ENCODE measurements around the gene IGSF23.

Gene IGSF23

DNA sequence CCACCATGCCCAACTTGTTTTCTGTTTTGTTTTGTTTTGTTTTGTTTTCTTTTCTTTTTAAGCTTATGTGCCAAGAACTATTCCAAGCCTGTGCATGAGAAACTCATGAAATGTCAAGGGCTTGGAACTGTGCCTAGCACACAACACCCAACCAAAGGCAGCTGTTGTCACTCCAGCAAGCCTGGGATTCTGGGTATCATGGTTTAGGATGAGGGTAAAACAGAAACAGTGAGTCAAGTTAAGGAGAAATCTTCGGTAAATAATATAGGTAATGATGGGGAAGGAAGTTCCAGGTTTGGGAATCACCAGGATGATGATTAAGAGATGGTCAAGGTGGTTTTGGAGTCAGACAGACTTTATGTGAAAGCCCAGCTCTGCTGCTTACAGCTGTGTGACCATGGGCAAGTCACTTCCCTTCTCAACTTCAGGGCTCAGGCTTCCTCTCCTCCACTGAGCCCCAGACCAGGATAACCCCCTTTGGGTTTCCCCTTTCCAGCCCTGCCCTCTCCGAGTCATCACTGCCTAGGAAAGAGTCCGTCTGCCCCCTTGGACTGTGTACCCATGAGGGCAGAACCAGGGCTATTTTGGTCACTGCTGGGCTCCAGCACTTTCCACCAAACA lies 35.4 kb downstream of the IGSF23 start:
- DNase-seq (ENCODE audit: insufficient read length, low spot score): no peak

DNA sequence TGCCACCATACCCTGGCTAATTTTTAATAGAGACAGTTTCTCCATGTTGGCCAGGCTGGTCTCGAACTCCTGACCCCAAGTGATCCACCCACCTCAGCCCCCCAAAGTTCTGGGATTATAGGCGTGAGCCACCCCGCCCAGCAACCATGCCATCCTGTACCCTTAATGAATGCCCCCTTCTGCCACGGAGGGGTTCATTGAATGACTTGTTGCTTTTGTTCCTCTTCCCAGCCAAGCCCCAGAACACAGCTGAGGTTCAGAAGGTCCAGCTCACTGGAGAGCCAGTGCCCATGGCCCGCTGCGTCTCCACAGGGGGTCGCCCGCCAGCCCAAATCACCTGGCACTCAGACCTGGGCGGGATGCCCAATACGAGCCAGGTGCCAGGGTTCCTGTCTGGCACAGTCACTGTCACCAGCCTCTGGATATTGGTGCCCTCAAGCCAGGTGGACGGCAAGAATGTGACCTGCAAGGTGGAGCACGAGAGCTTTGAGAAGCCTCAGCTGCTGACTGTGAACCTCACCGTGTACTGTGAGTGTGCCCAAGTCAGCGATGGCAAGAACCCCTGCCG lies 36.3 kb downstream of the IGSF23 start:
- no peak for DNase-seq (ENCODE audit: insufficient read length, low spot score)
- FAIRE-seq: no peak
- TF ChIP-seq POLR2A (IDR thresholded peaks at IDR 0.05; ENCODE audit: low read depth, low read length): no peak

More for the DNA sequence above, 35.4 kb downstream of the IGSF23 start:
- TF ChIP-seq POLR2A (IDR thresholded peaks at IDR 0.05; ENCODE audit: low read depth, low read length): no peak
- FAIRE-seq: no peak

- TF ChIP-seq POLR2A (IDR thresholded peaks at IDR 0.05; ENCODE audit: low read depth, low read length): no peak
- no peak for DNase-seq (ENCODE audit: insufficient read length, low spot score)
- FAIRE-seq: no peak
Measured at GRCh38 chr19:44653343-44653742, 40.0 kb downstream of the IGSF23 start.

GRCh38 chr19:44653977-44654774 lies 40.8 kb downstream of the IGSF23 start:
- FAIRE-seq (no peak), DNase-seq (ENCODE audit: insufficient read length, low spot score) (peak; percentile 24)
- no peak for TF ChIP-seq POLR2A (IDR thresholded peaks at IDR 0.05; ENCODE audit: low read depth, low read length)

DNA sequence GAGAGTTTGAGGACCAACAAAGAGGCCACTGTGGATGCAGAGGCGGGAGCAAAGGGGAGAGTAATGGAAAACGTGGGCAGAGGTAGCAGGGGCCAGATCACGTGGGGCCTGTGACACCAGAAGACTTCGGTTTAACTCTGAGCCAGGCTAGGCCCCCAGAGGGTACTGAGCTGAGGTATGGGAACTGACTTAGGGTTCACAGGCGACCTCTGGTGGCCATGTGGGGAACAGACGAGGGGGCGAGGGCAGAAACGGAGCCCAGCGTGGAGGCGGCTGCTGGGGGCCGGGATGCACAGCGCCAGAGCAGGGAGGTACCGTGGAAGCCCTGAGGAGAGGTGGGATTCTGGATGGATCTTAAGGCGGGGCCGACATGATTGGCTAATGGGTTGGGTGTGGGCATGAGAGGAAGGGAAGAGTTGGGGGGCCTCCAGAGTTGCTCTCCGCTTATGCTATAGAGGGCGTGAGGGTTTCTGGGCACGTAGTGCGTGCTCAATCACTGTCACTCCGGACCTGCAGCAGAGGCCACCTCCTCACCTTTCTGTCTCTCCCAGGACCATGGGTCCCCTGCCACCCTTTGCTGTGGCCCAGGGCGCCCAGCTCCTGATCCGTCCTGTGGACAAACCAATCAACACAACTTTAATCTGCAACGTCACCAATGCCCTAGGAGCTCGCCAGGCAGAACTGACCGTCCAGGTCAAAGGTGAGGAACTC lies 44.0 kb downstream of the IGSF23 start:
- FAIRE-seq: no peak
- no peak for DNase-seq (ENCODE audit: insufficient read length, low spot score)
- TF ChIP-seq POLR2A (IDR thresholded peaks at IDR 0.05; ENCODE audit: low read depth, low read length): no peak

GRCh38 chr19:44658069-44658733 lies 44.8 kb downstream of the IGSF23 start:
- DNase-seq (ENCODE audit: insufficient read length, low spot score) (no peak), FAIRE-seq (no peak)
- no peak for TF ChIP-seq POLR2A (IDR thresholded peaks at IDR 0.05; ENCODE audit: low read depth, low read length)

- TF ChIP-seq POLR2A (IDR thresholded peaks at IDR 0.05; ENCODE audit: low read depth, low read length): no peak
- no peak for FAIRE-seq
Measured at GRCh38 chr19:44660081-44660480, 46.7 kb downstream of the IGSF23 start.

GRCh38 chr19:44661205-44661604 lies 47.8 kb downstream of the IGSF23 start:
- no peak for FAIRE-seq
- no peak for DNase-seq (ENCODE audit: insufficient read length, low spot score)
- no peak for TF ChIP-seq POLR2A (IDR thresholded peaks at IDR 0.05; ENCODE audit: low read depth, low read length)

More at GRCh38 chr19:44660081-44660480, 46.7 kb downstream of the IGSF23 start:
- no peak for DNase-seq (ENCODE audit: insufficient read length, low spot score)

DNA sequence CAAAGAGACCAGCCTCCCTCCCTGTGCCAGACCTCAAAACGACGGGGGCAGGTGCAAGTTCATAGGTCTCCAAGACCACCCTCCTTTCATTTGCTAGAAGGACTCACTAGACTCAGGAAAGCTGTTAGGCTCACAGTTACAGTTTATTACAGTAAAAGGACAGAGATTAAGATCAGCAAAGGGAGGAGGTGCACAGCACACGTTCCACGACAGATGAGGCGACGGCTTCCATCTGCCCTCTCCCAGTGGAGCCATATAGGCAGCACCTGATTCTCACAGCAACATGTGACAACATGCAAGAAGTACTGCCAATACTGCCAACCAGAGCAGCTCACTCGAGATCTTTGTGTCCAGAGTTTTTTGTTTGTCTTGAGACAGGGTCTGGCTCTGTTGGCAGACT lies 48.5 kb downstream of the IGSF23 start:
- TF ChIP-seq POLR2A (IDR thresholded peaks at IDR 0.05; ENCODE audit: low read depth, low read length): no peak
- FAIRE-seq (no peak), DNase-seq (ENCODE audit: insufficient read length, low spot score) (no peak)

- no peak for TF ChIP-seq POLR2A (IDR thresholded peaks at IDR 0.05; ENCODE audit: low read depth, low read length)
- FAIRE-seq: no peak
- no peak for DNase-seq (ENCODE audit: insufficient read length, low spot score)
Measured at GRCh38 chr19:44662691-44663385, 49.5 kb downstream of the IGSF23 start.

GRCh38 chr19:44663996-44664395 lies 50.6 kb downstream of the IGSF23 start:
- no peak for DNase-seq (ENCODE audit: insufficient read length, low spot score)
- no peak for FAIRE-seq
- no peak for TF ChIP-seq POLR2A (IDR thresholded peaks at IDR 0.05; ENCODE audit: low read depth, low read length)

DNA sequence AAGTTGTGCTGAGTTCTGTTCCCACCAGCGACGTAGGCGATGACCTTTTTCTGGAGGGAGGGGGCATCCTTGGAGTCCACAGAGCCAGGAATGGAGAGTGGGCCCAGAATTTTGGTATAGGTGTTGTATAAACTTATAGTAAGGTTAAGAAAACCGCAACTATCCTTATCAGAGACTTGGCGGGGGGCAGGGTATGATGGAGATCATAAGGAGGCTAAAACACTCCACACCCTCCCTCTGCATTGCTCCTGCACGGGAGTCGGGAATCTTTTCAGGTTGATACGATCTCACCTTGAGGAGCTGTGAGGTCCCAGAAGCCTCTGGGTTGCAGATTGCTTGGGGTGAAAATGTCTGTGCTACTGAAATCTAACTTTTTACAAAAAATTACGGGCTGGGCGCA lies 51.6 kb downstream of the IGSF23 start:
- TF ChIP-seq POLR2A (IDR thresholded peaks at IDR 0.05; ENCODE audit: low read depth, low read length): no peak
- no peak for FAIRE-seq
- no peak for DNase-seq (ENCODE audit: insufficient read length, low spot score)
